Keratinocyte (primary cell): Measurements from ENCODE around the gene LYPD5.

Experiments
- CTCF ChIP-seq, 3 experiments: IDR thresholded peaks in 1 of 3; conservative IDR thresholded peaks in 1 of 3; optimal IDR thresholded peaks in 1 of 3; 2 replicates in 2 of 3; 3 replicates in 1 of 3; pipeline versions ENCODE3 to v1.5.1; 2011; ENCODE audit warnings: low read length in 3 of 3, mild to moderate bottlenecking in 3 of 3, moderate library complexity in 2 of 3, control low read depth in 1 of 3, inconsistent platforms in 1 of 3; ENCODE audit not compliant: insufficient read depth in 2 of 3; ENCODE audit errors: extremely low read depth in 1 of 3
- EZH2 ChIP-seq: IDR thresholded peaks from one replicate; pipeline ENCODE4 v1.6.1; 2012; ENCODE audit warnings: inconsistent platforms, mild to moderate bottlenecking, low read length, moderate library complexity

GRCh38 chr19:43779147-43779819, 23.0 kb downstream of the LYPD5 start:
- TF ChIP-seq CTCF (optimal IDR thresholded peaks at IDR 0.05 in 1 of 3, IDR thresholded peaks at IDR 0.05 in 1 of 3, conservative IDR thresholded peaks at IDR 0.05 in 1 of 3; ENCODE audit: extremely low read depth in 1 of 3, insufficient read depth in 2 of 3, low read length in 3 of 3) (no peak), EZH2 (no peak)
